ENCODE results near the gene PCNX1. TPM values are rescaled to one million over a fixed set of nuclear protein-coding genes. Genes with fewer than 3 reads are reported as not detected.
"Not testable (repeated sequence)": the region's sequence is repeated elsewhere in the genome, so short reads cannot be mapped to it uniquely, and the experiment has no call there.

PCNX1 gene
- polyA plus RNA-seq (2012; ENCODE audit: insufficient read depth, insufficient read length), result 15.4 TPM

DNA sequence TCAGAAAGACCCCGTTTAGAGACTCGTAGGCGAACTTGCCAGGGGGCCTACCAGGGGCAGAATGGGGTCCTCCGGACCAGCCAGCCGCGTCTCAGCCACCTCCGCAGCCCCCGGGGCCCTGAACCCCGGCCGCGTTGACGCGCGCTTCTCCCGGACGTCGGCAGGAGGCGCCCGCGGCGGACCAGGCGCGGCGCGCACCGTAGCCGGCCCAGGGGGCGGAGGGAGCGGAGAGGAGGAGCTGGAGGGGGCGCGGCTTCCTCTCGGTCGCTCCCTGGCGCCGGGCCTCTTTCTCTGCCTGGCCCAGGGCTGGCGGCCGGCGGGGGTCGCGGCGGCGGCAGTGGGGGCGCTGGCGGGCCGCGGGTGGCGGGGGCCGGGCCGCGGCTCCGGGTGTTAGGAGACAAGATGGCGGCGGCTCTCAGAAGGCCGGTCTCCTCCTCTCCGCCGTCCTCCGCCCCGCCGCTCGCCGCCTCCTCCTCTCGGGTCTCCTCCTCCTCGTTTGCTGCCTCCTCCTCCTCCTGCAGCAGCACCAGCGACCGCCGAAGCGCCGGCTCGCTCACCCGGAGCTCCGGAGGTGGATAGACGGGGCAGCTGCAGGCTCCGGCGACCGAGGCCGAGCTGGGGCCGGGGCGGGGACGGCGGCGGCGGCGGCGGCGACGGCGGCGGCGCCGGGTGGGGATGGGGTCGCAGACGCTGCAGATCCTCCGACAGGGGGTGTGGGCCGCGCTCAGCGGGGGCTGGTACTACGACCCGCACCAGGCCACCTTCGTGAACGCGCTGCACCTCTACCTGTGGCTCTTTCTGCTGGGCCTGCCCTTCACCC, at the start of gene PCNX1:
Gene PCNX1, plus strand, starts transcription at position 284 of the 820 bp plus-strand sequence. Its CDS starts 392 bp downstream, at position 676.
- peak within 1 kb of the TSS; percentile 76 for H3K4me3 ChIP-seq (ENCODE audit: low read length)
- DNase-seq (ENCODE audit: low read depth, low spot score), result peak; percentile 74

DNA sequence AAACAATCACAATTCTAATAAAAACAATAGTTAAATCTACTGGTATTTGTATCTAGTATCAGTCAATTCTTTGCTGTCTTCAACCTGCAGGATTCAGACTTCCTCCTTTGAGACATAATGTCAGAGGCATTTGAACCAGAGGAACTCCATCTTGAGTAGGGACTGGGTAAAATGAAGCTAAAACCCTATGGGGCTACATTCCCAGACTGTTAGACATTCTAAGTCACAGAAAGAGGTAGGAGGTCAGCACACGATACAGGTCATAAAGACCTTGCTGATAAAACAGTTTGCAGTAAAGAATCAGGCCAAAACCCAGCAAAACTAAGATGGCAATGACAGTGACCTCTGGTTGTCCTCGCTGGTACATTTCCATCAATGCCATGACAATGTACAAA, 49.8 kb upstream of the PCNX1 start:
- no peak for DNase-seq (ENCODE audit: low read depth, low spot score)
- H3K4me3 ChIP-seq (ENCODE audit: low read length), result no peak overlapping the region

DNA sequence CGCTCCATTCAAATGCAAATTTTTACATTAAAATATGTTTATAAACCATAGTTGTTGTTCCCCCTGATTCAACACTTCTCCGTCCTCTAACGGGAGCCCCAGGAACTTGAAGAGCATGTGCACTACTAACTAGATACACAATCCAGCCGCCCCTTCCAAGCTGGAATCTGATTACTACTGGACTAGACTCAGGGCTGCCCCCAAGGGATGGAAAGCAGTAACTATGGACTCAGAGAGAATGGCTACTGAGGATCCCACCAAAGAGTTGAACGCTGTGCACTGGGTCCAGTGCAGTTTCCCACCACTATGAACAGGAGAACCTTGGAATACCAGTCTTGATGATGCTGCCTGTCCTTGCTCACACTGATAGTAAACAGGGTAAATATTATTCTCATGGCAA, 48.6 kb upstream of the PCNX1 start:
- H3K4me3 ChIP-seq (ENCODE audit: low read length), result no peak overlapping the region
- DNase-seq (ENCODE audit: low read depth, low spot score), result no peak

DNA sequence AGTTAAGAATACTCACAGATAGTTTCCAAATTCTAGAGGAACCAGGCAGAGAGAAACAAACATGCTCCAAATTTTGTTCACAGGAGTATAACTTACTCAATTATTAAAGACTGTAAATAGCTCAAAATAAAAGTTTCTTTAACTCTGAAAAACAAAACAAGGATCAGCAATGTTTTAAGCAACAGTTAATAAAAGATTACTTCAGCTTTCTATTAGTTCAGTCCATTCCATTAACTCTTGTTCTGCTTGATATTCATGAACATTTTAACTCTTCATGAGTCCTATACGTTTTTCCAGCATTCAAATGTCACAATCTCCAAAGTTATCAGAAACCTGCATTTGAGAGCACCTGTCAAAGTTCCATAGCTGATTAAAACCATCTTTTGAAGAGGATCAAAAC, 40.3 kb upstream of the PCNX1 start:
- not testable (repeated sequence) for H3K4me3 ChIP-seq (ENCODE audit: low read length); DNase-seq (ENCODE audit: low read depth, low spot score)

DNA sequence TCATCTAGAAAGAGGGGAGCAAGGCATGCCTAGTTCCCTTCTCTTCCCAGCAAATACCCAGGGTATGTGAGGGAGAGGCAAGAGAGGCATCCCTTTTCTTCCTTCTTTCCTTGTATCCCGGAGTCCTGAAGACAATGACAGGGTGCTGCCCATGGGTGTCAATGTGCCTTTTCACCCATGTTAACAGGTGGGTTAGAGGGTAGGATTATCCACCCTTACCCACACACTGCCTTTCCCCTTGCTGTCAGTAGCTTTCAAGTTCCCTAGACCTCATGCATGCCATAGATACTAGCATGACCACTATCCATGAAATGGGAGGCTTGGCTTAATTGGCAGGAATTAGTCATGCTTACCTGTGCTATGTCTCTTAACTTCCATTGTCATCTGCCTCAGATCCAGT, 36.3 kb upstream of the PCNX1 start:
- DNase-seq (ENCODE audit: low read depth, low spot score), result no peak
- no peak overlapping the region for H3K4me3 ChIP-seq (ENCODE audit: low read length)

DNA sequence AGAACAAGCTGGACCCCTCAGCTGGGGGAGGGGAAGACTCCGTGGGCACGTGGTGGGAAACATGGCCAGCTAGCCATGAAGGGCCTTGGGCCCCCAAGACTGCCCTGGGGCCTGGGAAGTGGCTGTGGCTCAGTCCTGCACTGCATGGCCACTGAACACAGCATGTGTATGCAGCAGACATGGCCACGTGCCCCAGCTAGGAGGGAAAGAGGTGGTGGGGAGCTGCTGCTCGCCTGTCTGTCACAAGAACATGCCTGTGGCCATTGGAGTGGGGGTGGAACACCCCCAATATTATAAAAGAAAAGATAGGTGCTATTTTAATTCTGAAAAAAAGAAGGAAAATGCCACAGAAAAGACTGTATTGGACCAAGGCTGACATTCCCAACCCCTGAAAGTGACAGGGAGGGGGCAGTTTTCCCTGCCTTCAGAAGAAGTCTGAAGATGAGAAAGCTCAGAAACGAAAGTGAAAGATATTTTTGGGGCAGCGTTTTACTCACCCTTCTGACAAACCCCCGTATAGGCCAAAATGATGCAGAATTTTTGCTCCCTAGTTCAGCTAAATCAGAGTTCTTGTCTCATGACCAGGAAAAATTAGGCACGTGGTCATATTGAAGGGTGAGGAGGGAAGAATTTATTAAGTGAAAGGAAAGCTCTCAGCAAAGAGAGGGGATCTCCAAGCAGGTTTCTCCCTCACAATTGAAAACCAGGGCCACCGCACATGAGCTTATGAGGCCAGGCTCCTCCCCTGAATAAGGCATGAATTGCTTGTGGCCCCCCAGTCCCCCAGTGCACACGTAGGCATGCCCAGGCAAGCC, 35.2 kb upstream of the PCNX1 start:
- no peak overlapping the region for H3K4me3 ChIP-seq (ENCODE audit: low read length)
- no peak for DNase-seq (ENCODE audit: low read depth, low spot score)

DNA sequence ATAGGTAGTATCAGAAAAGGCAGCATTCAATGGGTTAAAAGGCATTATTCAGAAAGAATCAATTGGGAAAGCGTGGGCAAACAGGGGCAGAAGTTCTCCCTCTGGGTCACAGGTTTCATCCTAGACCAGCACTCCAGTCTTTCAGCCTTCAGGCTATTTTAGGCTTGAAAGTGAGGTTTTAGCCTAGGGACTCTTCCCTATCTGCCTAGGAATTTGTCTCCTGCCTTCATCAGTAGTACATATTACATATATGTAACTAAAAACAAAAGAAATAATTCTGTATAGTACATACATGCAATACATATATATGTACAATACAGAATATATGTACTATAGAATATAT, 34.6 kb upstream of the PCNX1 start:
- no peak overlapping the region for H3K4me3 ChIP-seq (ENCODE audit: low read length)
- DNase-seq (ENCODE audit: low read depth, low spot score), result no peak

DNA sequence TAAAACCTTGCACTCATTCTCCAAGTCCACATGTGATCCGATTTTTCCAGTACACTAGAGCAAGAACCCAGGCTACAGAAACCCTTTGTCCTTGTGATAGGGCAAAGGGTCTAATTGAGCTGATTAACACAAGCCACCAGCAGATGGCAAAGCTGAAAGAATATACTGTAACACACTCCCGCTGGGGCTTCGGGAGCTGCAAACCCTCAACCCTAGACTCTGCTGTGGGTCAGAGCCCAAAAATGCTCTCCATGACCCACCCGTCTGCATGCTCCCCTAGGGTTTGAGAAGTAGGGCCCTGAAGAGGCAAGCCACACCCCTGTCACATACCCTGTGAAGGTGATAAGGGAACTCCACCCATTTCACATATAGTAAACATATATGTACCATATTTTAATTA, 33.6 kb upstream of the PCNX1 start:
- no peak overlapping the region for H3K4me3 ChIP-seq (ENCODE audit: low read length)
- no peak for DNase-seq (ENCODE audit: low read depth, low spot score)

DNA sequence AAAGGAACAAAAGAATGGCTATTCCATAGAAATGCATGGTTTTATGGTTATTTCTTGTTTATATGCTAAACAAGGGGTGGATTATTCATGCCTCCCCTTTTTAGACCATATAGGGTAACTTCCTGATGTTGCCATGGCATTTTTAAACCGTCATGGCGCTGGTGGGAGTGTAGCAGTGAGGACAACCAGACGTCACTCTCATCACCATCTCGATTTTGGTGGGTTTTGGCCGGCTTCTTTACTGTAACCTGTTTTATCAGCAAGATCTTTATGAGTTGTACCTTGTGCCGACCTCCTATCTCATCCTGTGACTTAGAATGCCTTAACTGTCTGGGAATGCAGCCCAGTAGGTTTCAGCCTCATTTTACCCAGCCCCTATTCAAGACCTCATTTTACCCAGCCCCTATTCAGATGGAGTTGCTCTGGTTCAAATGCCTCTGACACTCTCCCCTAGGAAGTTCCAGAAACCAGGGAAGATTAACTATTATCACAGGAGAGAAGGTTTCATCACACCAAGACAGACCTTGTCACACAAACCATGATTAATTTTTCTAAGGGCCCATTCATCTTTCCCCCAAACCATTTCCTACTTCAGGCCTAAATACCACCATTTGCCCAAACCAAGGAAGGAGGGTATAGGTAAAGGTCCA, 31.3 kb upstream of the PCNX1 start:
- not testable (repeated sequence) for H3K4me3 ChIP-seq (ENCODE audit: low read length); DNase-seq (ENCODE audit: low read depth, low spot score)

DNA sequence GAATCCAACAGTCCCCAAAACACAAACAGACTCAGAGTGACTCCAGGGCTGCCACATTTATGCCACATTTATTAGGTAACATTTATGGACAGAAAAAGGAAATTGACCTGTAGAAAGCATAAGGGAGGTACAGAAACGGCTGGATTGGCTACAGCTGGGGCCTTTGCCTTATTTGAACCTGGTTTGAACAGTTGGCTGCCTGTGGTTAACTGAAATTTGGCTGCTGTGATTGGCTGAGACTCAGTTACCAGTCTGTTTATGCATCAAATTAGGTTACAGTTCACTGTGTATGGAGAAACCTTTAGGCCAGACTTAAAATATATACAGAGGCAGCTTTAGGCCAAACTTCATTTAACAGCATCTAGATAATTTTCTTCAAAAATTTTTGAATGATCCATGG, 27.8 kb upstream of the PCNX1 start:
- H3K4me3 ChIP-seq (ENCODE audit: low read length), result no peak overlapping the region
- no peak for DNase-seq (ENCODE audit: low read depth, low spot score)

DNA sequence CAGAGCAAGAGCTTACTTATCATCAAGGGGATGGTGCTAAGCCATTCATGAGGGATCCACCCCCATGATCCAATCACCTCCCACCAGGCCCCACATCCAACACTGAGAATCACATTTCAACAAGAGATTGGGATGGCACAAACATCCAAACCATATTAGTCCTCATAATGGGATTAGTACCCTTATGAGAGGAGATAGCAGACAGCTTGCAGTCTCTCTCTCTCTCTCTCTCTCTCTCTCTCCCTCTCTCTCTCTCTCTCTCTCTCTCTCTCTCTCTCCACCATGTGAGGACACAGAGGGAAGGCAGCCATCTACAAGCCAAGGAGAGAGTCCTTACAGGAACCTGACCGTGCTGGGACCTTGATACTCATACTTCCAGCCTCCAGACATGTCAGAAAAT, 26.4 kb upstream of the PCNX1 start:
- DNase-seq (ENCODE audit: low read depth, low spot score), result not testable (repeated sequence)

DNA sequence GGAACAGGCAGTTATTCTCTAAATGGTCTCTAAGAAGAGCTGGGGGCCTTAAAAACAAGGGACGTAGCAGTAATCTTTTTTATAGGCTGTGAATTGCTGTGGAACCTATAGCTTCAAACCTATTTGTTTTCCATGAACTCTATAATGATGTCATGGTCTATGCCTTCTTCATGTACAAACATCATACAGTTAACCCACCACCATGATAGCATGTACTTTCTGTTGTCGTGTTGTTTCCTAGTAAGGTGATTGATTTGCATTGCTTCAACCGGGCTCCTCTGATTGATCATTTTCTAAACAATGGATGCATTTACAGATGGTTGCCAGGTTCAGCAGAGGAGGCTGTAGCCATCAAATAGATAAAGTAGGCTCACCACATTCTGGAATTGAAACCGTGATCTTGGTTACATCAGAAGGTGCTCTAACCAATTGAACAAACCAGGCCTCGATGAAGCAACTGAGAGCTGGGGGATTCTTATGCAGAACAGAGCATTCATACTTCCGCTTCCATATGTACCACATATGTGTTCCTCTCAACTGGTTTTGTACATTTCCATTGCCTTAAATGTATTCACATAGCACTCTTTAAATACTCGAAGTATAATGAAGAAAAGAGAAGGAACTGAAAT, 25.6 kb upstream of the PCNX1 start:
- DNase-seq (ENCODE audit: low read depth, low spot score), result no peak
- no peak overlapping the region for H3K4me3 ChIP-seq (ENCODE audit: low read length)

More for the DNA sequence above, 26.4 kb upstream of the PCNX1 start:
- not testable (repeated sequence) for H3K4me3 ChIP-seq (ENCODE audit: low read length)

DNA sequence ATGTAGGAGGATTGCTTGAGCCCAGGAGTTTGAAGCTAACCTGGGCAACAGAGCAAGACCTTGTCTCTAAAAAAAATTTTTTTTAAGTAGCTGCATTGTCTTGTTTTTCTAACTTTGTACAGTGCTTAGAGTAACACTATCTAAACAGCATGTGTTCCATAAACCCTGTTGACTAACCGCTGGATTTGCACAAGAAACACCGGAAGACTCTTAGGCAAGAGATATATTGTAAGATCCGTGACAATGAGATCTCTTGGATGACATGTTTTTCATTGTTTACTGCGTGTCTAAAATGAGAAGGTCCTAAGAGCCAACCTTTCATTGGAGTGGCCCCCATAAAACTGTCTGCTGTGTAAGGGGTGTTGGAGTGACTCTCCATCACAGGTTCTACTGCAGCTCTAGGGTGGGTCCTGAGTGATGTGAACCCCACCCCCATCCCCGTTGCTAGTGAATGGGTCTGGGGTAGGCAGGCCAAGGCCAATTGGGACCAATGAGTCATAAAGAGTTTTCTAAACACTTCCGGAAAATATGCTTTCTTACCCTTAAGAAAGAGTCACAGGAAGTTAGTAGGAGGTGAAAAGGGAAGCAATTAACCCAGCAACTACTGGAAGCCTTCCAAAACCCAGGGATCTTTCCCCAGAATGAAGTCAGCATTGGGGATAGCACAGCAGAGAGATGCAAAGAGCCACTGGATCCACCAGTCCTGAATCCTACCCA, 24.3 kb upstream of the PCNX1 start:
- H3K4me3 ChIP-seq (ENCODE audit: low read length), result no peak overlapping the region
- DNase-seq (ENCODE audit: low read depth, low spot score), result no peak

DNA sequence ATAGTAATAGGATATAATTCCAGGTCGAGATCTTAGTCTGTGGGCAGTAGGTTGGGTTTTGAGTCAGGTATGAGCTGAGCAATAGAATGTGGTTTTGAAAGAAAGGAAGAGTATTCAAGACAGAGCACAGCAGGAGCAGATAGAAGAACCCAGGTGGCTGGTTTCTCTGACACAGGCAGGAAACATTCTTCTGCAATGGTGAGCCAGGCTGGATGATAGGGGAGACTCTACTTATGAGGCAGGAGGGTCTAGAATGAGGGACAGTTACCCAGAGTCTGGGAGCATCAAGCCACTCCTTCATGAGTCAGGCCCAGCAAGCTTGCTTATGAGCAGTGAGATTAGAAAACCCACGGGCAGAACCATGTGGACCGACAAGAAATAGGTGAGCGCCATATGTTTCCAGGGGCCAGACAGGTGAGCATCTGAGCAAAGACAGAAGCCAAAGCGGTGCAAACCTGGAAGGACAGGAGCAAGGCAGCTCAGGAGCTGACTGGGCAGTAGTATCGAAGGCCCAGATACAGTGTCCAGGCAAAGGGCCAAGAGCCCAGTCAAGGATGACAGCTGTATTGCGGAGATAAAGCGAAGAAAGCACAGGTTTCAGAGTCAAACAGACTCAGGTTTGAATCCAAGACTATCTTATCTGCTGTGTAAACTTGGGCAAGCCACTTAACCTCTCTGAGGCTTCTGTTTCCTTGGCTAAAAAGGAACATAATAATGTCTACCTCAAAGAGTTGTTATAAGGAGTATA, 22.5 kb upstream of the PCNX1 start:
- no peak overlapping the region for H3K4me3 ChIP-seq (ENCODE audit: low read length)
- no peak for DNase-seq (ENCODE audit: low read depth, low spot score)

DNA sequence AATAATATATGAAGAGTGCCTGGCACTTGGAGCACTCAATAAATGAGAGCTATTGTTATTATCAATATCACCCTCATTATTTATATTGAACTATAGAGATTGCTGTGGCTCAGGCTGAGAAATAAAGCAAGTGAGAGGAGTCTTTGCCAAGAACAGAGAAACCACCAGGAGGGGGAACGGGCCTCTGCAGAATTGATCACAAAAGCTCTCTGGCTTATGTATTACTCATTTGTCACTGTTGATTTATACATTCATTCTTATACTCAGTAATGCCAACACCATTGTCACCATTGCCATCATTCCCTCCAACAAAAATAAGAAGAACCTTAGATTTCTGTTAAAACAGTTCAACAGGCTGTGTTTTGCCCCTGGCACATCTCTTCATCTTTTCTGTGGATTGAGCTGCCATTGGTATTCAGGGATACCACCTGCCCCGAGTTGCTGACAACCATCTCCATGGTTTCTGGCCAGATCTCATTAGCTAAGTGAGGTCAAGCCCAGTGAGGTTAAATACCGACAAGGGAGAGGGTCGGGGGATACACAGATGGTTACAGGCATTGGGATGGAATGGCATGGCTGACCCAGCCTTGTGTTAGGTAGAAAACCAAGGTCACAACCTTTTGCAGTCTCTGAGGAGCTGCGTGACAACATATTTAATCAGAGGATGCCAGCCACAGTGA, 21.8 kb upstream of the PCNX1 start:
- H3K4me3 ChIP-seq (ENCODE audit: low read length), result no peak overlapping the region
- DNase-seq (ENCODE audit: low read depth, low spot score), result no peak

DNA sequence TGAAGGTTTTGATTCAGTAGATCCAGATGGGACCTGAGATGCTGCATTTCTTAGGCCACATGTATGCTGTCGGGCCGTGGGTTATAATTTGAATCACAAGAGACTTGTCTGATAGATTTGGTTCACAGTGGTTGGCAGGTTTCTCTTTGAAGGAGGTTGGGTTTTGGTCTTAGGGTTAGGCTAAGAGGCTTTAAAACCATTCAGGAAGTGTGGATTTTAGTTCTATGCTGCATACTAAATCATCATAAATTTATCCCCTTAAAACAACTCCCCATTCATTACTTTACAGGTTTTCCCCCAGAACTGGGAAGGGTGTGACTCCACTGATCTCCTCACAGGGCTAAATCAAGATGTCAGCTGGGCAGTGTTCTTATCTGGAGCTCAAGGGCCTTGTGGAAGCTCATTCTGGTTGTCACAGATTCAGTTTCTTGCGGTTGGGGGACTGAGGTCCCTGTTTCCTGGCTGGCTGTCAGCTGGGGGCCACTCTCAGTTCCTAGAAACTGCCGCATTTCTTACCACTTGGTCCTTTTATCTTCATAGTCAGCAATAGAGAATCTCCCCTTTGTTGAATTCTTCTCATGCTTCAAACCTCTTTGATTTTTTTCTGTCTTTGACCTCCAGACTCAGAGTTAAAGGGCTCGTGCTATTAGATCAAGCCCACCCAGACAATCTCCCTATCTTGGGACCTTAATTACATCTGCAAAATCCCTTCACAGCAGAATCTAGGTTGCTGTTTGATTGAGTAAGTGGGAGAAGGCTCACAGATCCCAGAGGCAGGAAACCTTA, 20.6 kb upstream of the PCNX1 start:
- peak overlapping the region; percentile 17 for H3K4me3 ChIP-seq (ENCODE audit: low read length)

DNA sequence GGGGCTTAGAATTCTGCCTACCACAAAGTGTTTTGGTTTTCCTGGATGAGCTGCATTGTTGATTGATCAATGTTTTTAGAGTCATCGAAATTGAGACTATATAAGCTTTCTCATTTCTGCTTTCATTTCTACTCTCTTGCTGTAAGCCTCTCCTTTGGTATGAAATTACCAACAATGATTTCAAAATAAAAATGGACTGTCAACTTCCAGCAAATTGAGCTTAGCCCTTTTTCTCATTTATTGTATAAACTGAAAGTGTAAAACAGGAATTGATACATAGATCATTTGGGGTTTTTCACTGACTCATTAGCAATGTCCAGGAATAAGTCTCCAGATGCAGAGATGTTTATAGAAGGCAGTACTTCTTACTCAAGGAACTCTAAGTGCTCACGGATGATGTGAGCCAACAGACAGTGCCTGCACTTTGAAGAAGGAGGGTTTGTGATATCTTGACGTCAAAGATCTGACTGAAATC, 20.0 kb upstream of the PCNX1 start:
- DNase-seq (ENCODE audit: low read depth, low spot score), result no peak
- H3K4me3 ChIP-seq (ENCODE audit: low read length), result no peak overlapping the region; the same call in 1 of the 2 replicates

More for the DNA sequence above, 20.6 kb upstream of the PCNX1 start:
- DNase-seq (ENCODE audit: low read depth, low spot score), result peak; percentile 87
